Measurements from ENCODE around the gene GREM2. TPM values are rescaled to one million over a fixed set of nuclear protein-coding genes. Genes with fewer than 3 reads are reported as not detected.

The GREM2 gene
- total RNA-seq, 2 experiments from 2014 or later: 0.17 to 0.25 TPM

DNA sequence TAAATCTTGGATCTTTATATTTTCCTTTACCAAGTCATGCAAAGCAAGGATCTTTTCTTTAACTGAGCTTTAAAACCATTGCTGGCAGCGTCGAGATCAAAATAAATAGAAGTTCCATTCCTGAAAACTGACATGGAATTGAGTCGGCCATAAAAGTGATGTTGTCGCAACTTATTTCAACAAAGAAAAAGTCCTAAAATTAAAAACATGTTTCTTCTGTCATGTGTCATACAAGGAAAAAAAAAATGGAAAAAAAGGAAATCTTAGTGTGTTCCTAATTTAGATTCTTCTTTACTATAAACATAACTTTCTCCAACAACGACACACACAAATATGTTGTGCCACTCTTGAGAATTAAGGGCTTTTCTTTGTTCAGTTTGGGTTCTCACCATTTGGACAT, 34.9 kb downstream of the GREM2 start:
- H3K4me3 Mint-ChIP-seq: no peak overlapping the region
- no peak overlapping the region for H3K27ac Mint-ChIP-seq
- no peak for DNase-seq
- H3K9me3 Mint-ChIP-seq: no peaks in the 10 kb centered on the region
- no peaks in the 10 kb centered on the region for H3K27me3 Mint-ChIP-seq (ENCODE audit: low read depth)
- no peaks in the 10 kb centered on the region for H3K36me3 Mint-ChIP-seq (ENCODE audit: low read depth)
- intact Hi-C loops (cut with micrococcal nuclease): no loop called here
- H3K4me1 Mint-ChIP-seq (ENCODE audit: low read depth): peaks cover 13% of the 10 kb centered on the region
- CTCF ChIA-PET: no interaction called here

DNA sequence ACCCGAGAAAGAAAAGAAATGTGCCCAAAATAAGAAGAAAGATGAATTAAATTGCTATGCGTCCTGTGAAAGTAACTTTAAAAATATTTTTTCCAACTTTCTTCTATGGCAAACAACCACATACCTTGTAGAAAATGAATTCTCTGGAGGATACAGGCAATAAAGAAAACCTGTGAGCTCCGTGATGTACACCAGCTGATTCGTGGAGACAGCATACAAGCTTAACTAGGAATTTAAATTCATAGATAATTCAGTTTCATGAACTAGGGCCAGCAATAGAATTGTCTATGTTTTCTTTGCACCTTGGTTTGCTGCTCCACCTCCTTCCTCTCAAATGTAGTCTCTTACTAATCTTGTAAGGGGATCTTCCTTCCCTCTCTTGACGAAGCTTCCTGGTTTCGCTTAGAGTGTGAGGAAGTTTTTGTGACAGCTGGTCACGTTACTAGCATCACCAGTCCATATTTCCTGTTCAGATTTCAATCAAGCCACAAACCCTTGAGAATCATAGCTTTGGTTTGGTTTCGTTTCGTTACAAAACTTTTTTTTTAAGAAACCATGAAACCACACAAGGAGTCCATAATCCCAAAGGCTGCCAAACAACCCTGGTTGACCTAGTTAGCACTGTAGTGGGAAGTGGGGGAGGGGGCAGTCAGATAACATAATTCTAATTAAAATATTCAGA, 35.8 kb downstream of the GREM2 start:
- Mint-ChIP-seq H3K27ac (no peak overlapping the region), H3K27me3 (ENCODE audit: low read depth) (no peaks in the 10 kb centered on the region), H3K9me3 (no peaks in the 10 kb centered on the region), H3K4me3 (peak overlapping the region; percentile 36), H3K4me1 (ENCODE audit: low read depth) (peaks cover 13% of the 10 kb centered on the region), H3K36me3 (ENCODE audit: low read depth) (no peaks in the 10 kb centered on the region)
- CTCF ChIA-PET: interaction anchor here (0.6 to 0.9 kb wide), 3 partner anchors 30 to 434 kb away, joined by 3 to 7 read pairs (median 4); no protein-coding TSS in a partner anchor
- intact Hi-C loops (cut with micrococcal nuclease): loop anchor here (1.0 kb wide), 2 partner anchors 36 to 1016 kb away; partner anchors contain the start of gene GREM2
- peak; percentile 34 for DNase-seq

DNA sequence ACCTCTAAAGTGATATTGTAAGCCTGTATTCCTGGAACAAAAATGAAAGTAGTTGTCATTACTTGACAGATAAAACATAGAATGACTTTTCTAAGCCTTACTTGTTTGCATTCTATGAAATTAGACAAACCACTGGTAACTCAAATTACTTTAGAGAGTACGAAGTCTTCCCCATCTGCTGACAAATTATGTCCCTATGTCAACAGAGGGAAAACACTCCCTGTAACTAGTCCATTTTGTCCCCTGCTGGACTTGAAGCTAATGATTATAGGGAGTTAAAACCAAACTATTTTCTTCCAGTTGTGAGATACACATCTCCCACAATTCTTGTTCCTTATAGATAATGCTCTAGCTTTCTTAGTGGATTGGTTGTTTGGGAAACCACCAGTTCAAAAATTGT, 39.6 kb downstream of the GREM2 start:
- peaks cover 13% of the 10 kb centered on the region for H3K4me1 Mint-ChIP-seq (ENCODE audit: low read depth)
- H3K27me3 Mint-ChIP-seq (ENCODE audit: low read depth): no peaks in the 10 kb centered on the region
- no peaks in the 10 kb centered on the region for H3K9me3 Mint-ChIP-seq
- CTCF ChIA-PET: no interaction called here
- H3K4me3 Mint-ChIP-seq: no peak overlapping the region
- no peaks in the 10 kb centered on the region for H3K36me3 Mint-ChIP-seq (ENCODE audit: low read depth)
- no peak for DNase-seq
- H3K27ac Mint-ChIP-seq: no peak overlapping the region
- intact Hi-C loops (cut with micrococcal nuclease): no loop called here

- Mint-ChIP-seq H3K36me3 (ENCODE audit: low read depth) (no peaks in the 10 kb centered on the region), H3K4me3 (no peak overlapping the region), H3K9me3 (no peaks in the 10 kb centered on the region), H3K27me3 (ENCODE audit: low read depth) (no peaks in the 10 kb centered on the region), H3K27ac (no peak overlapping the region), H3K4me1 (ENCODE audit: low read depth) (peaks cover 10% of the 10 kb centered on the region)
- intact Hi-C loops (cut with micrococcal nuclease): no loop called here
- CTCF ChIA-PET: no interaction called here
- DNase-seq: no peak
These were observed 40.2 kb downstream of the GREM2 start for GRCh38 chr1:240571782-240572181.

GRCh38 chr1:240567066-240567465, 44.9 kb downstream of the GREM2 start:
- Mint-ChIP-seq H3K4me3 (no peak overlapping the region), H3K36me3 (ENCODE audit: low read depth) (peaks cover 2% of the 10 kb centered on the region)
- intact Hi-C loops (cut with micrococcal nuclease): no loop called here

GRCh38 chr1:240562779-240563178, 49.2 kb downstream of the GREM2 start:
- Mint-ChIP-seq H3K36me3 (ENCODE audit: low read depth) (peaks cover 2% of the 10 kb centered on the region), H3K9me3 (peaks cover 2% of the 10 kb centered on the region), H3K4me3 (no peak overlapping the region), H3K27ac (no peak overlapping the region), H3K4me1 (ENCODE audit: low read depth) (no peaks in the 10 kb centered on the region), H3K27me3 (ENCODE audit: low read depth) (no peaks in the 10 kb centered on the region)
- DNase-seq: no peak
- intact Hi-C loops (cut with micrococcal nuclease): no loop called here
- CTCF ChIA-PET: no interaction called here

More at GRCh38 chr1:240567066-240567465, 44.9 kb downstream of the GREM2 start:
- CTCF ChIA-PET: no interaction called here
- DNase-seq: no peak
- Mint-ChIP-seq H3K27me3 (ENCODE audit: low read depth) (no peaks in the 10 kb centered on the region), H3K27ac (peak overlapping the region; percentile 16), H3K4me1 (ENCODE audit: low read depth) (no peaks in the 10 kb centered on the region), H3K9me3 (no peaks in the 10 kb centered on the region)

- peaks cover 2% of the 10 kb centered on the region for H3K9me3 Mint-ChIP-seq
- peaks cover 2% of the 10 kb centered on the region for H3K36me3 Mint-ChIP-seq (ENCODE audit: low read depth)
- CTCF ChIA-PET: no interaction called here
- no peak overlapping the region for H3K27ac Mint-ChIP-seq
- intact Hi-C loops (cut with micrococcal nuclease): no loop called here
- no peak for DNase-seq
- no peaks in the 10 kb centered on the region for H3K27me3 Mint-ChIP-seq (ENCODE audit: low read depth)
- H3K4me1 Mint-ChIP-seq (ENCODE audit: low read depth): no peaks in the 10 kb centered on the region
- H3K4me3 Mint-ChIP-seq: no peak overlapping the region
These were observed 49.8 kb downstream of the GREM2 start for GRCh38 chr1:240562111-240562590.

- Mint-ChIP-seq H3K27me3 (ENCODE audit: low read depth) (no peaks in the 10 kb centered on the region), H3K4me3 (no peak overlapping the region), H3K36me3 (ENCODE audit: low read depth) (no peaks in the 10 kb centered on the region), H3K27ac (no peak overlapping the region), H3K4me1 (ENCODE audit: low read depth) (peaks cover 4% of the 10 kb centered on the region), H3K9me3 (peaks cover 2% of the 10 kb centered on the region)
- intact Hi-C loops (cut with micrococcal nuclease): no loop called here
- CTCF ChIA-PET: no interaction called here
- no peak for DNase-seq
These were observed 52.2 kb downstream of the GREM2 start for GRCh38 chr1:240559781-240560180.

DNA sequence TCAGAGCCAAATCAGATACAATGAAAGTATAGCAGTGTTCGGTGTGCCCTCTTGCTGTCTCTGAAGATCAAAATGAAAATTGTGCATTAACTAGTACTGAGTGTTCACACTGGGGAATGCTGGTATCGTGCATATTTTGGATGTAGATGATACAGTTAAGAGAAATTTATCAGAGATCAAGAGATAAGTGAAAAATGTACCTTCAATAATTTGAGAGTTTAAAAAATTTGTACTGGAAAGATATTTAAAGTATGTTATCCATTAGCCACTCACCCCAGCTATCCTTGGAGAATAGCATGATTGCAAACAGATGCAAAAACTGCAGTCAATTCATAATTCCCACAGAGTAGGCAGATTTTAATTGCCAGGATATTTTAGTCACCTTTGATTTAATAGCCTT, 56.4 kb downstream of the GREM2 start:
- H3K27me3 Mint-ChIP-seq (ENCODE audit: low read depth): no peaks in the 10 kb centered on the region
- intact Hi-C loops (cut with micrococcal nuclease): no loop called here
- H3K9me3 Mint-ChIP-seq: peaks cover 2% of the 10 kb centered on the region
- peaks cover 4% of the 10 kb centered on the region for H3K4me1 Mint-ChIP-seq (ENCODE audit: low read depth)
- CTCF ChIA-PET: no interaction called here
- DNase-seq: no peak
- no peak overlapping the region for H3K27ac Mint-ChIP-seq
- H3K36me3 Mint-ChIP-seq (ENCODE audit: low read depth): no peaks in the 10 kb centered on the region
- H3K4me3 Mint-ChIP-seq: no peak overlapping the region

DNA sequence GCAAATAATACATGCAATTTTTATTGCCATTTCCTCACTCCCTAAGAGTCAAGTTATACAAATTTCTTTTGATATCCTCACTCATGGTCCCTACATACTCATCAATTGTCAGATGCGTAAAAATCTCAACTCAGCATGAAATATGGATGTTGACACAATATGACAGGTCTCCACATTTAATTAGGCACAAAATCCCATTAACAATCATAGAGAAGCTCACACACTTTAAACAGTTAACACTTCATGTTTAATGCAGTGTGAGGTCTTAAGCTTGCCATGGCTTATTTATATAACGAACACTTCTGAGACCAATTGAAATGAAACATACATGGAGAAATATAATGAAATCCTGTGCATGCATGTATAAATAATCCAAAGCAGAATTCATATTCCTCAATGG, 58.6 kb downstream of the GREM2 start:
- CTCF ChIA-PET: no interaction called here
- no peak overlapping the region for H3K4me3 Mint-ChIP-seq
- H3K27me3 Mint-ChIP-seq (ENCODE audit: low read depth): no peaks in the 10 kb centered on the region
- intact Hi-C loops (cut with micrococcal nuclease): no loop called here
- H3K4me1 Mint-ChIP-seq (ENCODE audit: low read depth): peaks cover 4% of the 10 kb centered on the region
- H3K36me3 Mint-ChIP-seq (ENCODE audit: low read depth): no peaks in the 10 kb centered on the region
- no peak overlapping the region for H3K27ac Mint-ChIP-seq
- H3K9me3 Mint-ChIP-seq: peaks cover 2% of the 10 kb centered on the region
- DNase-seq: no peak

- CTCF ChIA-PET: interaction anchor here (1.0 to 1.2 kb wide), 2 partner anchors 15 to 85 kb away, joined by 3 to 4 read pairs; no protein-coding TSS in a partner anchor
These were observed 72.1 kb downstream of the GREM2 start for GRCh38 chr1:240539769-240540414.

GRCh38 chr1:240538776-240539430, 73.1 kb downstream of the GREM2 start:
- Mint-ChIP-seq H3K4me1 (ENCODE audit: low read depth) (peaks cover 13% of the 10 kb centered on the region), H3K9me3 (peaks cover 3% of the 10 kb centered on the region), H3K4me3 (no peak overlapping the region)

More at GRCh38 chr1:240539769-240540414, 72.1 kb downstream of the GREM2 start:
- Mint-ChIP-seq H3K27me3 (ENCODE audit: low read depth) (no peaks in the 10 kb centered on the region), H3K4me1 (ENCODE audit: low read depth) (peaks cover 13% of the 10 kb centered on the region), H3K27ac (no peak overlapping the region), H3K36me3 (ENCODE audit: low read depth) (peaks cover 1% of the 10 kb centered on the region), H3K9me3 (peaks cover 3% of the 10 kb centered on the region), H3K4me3 (no peak overlapping the region)
- intact Hi-C loops (cut with micrococcal nuclease): no loop called here
- DNase-seq: peak; percentile 14

More at GRCh38 chr1:240538776-240539430, 73.1 kb downstream of the GREM2 start:
- CTCF ChIA-PET: no interaction called here
- Mint-ChIP-seq H3K27me3 (ENCODE audit: low read depth) (peaks cover 1% of the 10 kb centered on the region), H3K36me3 (ENCODE audit: low read depth) (no peaks in the 10 kb centered on the region), H3K27ac (no peak overlapping the region)
- intact Hi-C loops (cut with micrococcal nuclease): no loop called here
- no peak for DNase-seq

Data from activated naive CD4-positive, alpha-beta T cell treated with anti-CD3 and anti-CD28 coated beads for 36 hours (primary cell).